ENCODE results near the gene ZNF454.

Gene ZNF454

GRCh38 chr5:178940569-178941360 lies at the start of gene ZNF454:
TSS of gene ZNF454 (plus strand) at chr5:178941198. CDS start at chr5:178942792, 1,594 bp downstream.
- no peak for FAIRE-seq

GRCh38 chr5:178895615-178896571 lies 45.1 kb upstream of the ZNF454 start, which contains the start of gene ZFP2:
TSS of gene ZFP2 (plus strand) at chr5:178895913. CDS start at chr5:178931314, 35,401 bp downstream.
- FAIRE-seq, result no peak

- no peak for FAIRE-seq
Observed at GRCh38 chr5:178899289-178899688, 41.7 kb upstream of the ZNF454 start.

- no peak for FAIRE-seq
Observed at GRCh38 chr5:178902849-178903248, 38.1 kb upstream of the ZNF454 start.

- FAIRE-seq, result no peak
Observed at GRCh38 chr5:178931846-178932760, 8.9 kb upstream of the ZNF454 start.

GRCh38 chr5:178941361-178941760 lies 363 bp downstream of the ZNF454 start:
- FAIRE-seq, result no peak

GRCh38 chr5:178965465-178966055 lies 24.6 kb downstream of the ZNF454 start:
- FAIRE-seq, result no peak

GRCh38 chr5:178981381-178981780 lies 40.4 kb downstream of the ZNF454 start:
- no peak for FAIRE-seq

GRCh38 chr5:178982941-178983340 lies 41.9 kb downstream of the ZNF454 start:
- FAIRE-seq, result no peak

- FAIRE-seq, result no peak
Observed at GRCh38 chr5:178983728-178984127, 42.7 kb downstream of the ZNF454 start.

GRCh38 chr5:178984145-178985072 lies 43.4 kb downstream of the ZNF454 start:
- FAIRE-seq, result no peak

- no peak for FAIRE-seq
Observed at GRCh38 chr5:178986326-178986960, 45.4 kb downstream of the ZNF454 start.

- FAIRE-seq, result no peak
Observed at GRCh38 chr5:178988436-178989220, 47.6 kb downstream of the ZNF454 start.

GRCh38 chr5:178989311-178989710 lies 48.3 kb downstream of the ZNF454 start:
- no peak for FAIRE-seq

GRCh38 chr5:178990491-178990890 lies 49.5 kb downstream of the ZNF454 start:
- FAIRE-seq, result no peak

GRCh38 chr5:178991190-178992145 lies 50.5 kb downstream of the ZNF454 start:
- no peak for FAIRE-seq

- FAIRE-seq, result no peak
Observed at GRCh38 chr5:178992291-178992895, 51.4 kb downstream of the ZNF454 start.

- no peak for FAIRE-seq
Observed at GRCh38 chr5:178993236-178993765, 52.3 kb downstream of the ZNF454 start.
